DND-41 (cell line): ENCODE results near the gene FBXW2.

ENCODE experiments used
- ATAC-seq: fragments of 200-7000 bp; cut with Tn5 transposase; 3 replicates; pipeline ENCODE4 v1.9.1; 2021; ENCODE audit warnings: low read depth; ENCODE audit not compliant: insufficient read depth
- DNase-seq: peaks from one replicate; pipeline ENCODE4 v3.0.0-alpha.2; 2020
- H2AFZ ChIP-seq: 2 replicates; pipeline ENCODE4 v1.6.0; 2012; ENCODE audit warnings: low read depth, low read length
- H3K27ac ChIP-seq: 2 replicates; pipeline ENCODE4 v1.5.1; 2012; ENCODE audit warnings: low read length, inconsistent platforms
- H3K27me3 ChIP-seq: fragments of 200-600 bp; sonication (generic); 2 replicates; pipeline ENCODE4 v1.6.0; 2012; ENCODE audit warnings: low read length, mild to moderate bottlenecking, inconsistent platforms; ENCODE audit not compliant: insufficient read depth, poor library complexity
- H3K36me3 ChIP-seq: 2 replicates; pipeline ENCODE4 v1.5.1; 2012; ENCODE audit warnings: low read length, inconsistent platforms; ENCODE audit not compliant: insufficient read depth
- H3K4me1 ChIP-seq: 2 replicates; pipeline ENCODE4 v1.5.1; 2012; ENCODE audit warnings: mild to moderate bottlenecking, low read length; ENCODE audit not compliant: insufficient read depth
- H3K4me2 ChIP-seq: 2 replicates; pipeline ENCODE4 v1.6.0; 2012; ENCODE audit warnings: mild to moderate bottlenecking, moderate library complexity, low read length, inconsistent platforms; ENCODE audit not compliant: insufficient read depth
- H3K4me3 ChIP-seq, 2 experiments: fragments of 200-600 bp in 1 of 2; shearing (Covaris generic) in 1 of 2; 2 replicates each; pipeline ENCODE4 v1.5.1; 2012 to 2016; ENCODE audit warnings: inconsistent platforms in 2 of 2, low read length in 2 of 2, mild to moderate bottlenecking in 2 of 2, low read depth in 1 of 2, moderate library complexity in 1 of 2
- H3K79me2 ChIP-seq: 2 replicates; pipeline ENCODE4 v1.6.0; 2012; ENCODE audit warnings: low read length, inconsistent platforms; ENCODE audit not compliant: insufficient read depth
- H3K9ac ChIP-seq: 2 replicates; pipeline ENCODE4 v1.6.0; 2012; ENCODE audit warnings: low read depth, mild to moderate bottlenecking, inconsistent platforms, low read length, moderate library complexity
- H3K9me3 ChIP-seq: 2 replicates; pipeline ENCODE4 v1.5.1; 2012; ENCODE audit warnings: low read length, moderate library complexity, mild to moderate bottlenecking, inconsistent platforms; ENCODE audit not compliant: insufficient read depth, severe bottlenecking
- H4K20me1 ChIP-seq: 2 replicates; pipeline ENCODE4 v1.6.0; 2012; ENCODE audit warnings: low read length; ENCODE audit not compliant: insufficient read depth
- EZH2 ChIP-seq: IDR thresholded peaks from 3 replicates; pipeline ENCODE4 v1.6.1; 2012; ENCODE audit warnings: borderline replicate concordance, low read depth, mild to moderate bottlenecking, moderate library complexity, low read length, inconsistent platforms; ENCODE audit not compliant: severe bottlenecking
- TF ChIP-seq, protein P1 (sequence below): IDR thresholded peaks from 2 replicates; pipeline ENCODE4 v1.5.1; 2012; ENCODE audit warnings: borderline replicate concordance, low read length, moderate library complexity, mild to moderate bottlenecking; ENCODE audit not compliant: poor library complexity, severe bottlenecking; ENCODE audit errors: extremely low read depth

FBXW2 gene

DNA sequence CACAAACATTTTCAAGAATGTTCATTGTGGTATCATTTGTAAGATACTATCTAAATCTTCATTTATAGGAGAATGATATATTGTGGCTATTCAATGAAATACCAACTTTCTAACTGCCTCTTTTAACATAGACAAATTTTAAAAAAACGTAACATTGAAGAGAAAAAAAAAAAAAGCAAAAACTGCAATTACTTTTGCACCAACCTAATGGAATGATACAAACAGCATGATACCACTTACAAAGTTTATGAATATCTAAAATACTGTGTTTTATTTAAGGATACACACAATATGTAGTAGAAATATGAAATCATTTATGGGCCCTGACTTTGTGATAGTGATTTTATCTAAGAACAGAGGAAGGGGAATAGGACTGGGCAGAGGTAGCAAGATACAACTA lies 25.4 kb upstream of the FBXW2 start:
- TF ChIP-seq, protein P1, sequence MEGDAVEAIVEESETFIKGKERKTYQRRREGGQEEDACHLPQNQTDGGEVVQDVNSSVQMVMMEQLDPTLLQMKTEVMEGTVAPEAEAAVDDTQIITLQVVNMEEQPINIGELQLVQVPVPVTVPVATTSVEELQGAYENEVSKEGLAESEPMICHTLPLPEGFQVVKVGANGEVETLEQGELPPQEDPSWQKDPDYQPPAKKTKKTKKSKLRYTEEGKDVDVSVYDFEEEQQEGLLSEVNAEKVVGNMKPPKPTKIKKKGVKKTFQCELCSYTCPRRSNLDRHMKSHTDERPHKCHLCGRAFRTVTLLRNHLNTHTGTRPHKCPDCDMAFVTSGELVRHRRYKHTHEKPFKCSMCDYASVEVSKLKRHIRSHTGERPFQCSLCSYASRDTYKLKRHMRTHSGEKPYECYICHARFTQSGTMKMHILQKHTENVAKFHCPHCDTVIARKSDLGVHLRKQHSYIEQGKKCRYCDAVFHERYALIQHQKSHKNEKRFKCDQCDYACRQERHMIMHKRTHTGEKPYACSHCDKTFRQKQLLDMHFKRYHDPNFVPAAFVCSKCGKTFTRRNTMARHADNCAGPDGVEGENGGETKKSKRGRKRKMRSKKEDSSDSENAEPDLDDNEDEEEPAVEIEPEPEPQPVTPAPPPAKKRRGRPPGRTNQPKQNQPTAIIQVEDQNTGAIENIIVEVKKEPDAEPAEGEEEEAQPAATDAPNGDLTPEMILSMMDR: no peak
- no peak for TF ChIP-seq EZH2
- DNase-seq (no peak), ATAC-seq (no peak)
- H3K27me3 ChIP-seq: no peaks in the 10 kb centered on the region
- H3K79me2 ChIP-seq: no peaks in the 10 kb centered on the region
- no peak overlapping the region for H3K4me3 ChIP-seq
- H3K27ac ChIP-seq: no peak overlapping the region
- H3K4me1 ChIP-seq: no peaks in the 10 kb centered on the region
- H3K4me2 ChIP-seq: no peak overlapping the region
- H3K36me3 ChIP-seq: peaks cover 50% of the 10 kb centered on the region
- no peaks in the 10 kb centered on the region for H4K20me1 ChIP-seq
- no peak overlapping the region for H3K9ac ChIP-seq
- no peak overlapping the region for H2AFZ ChIP-seq
- H3K9me3 ChIP-seq: no peaks in the 10 kb centered on the region

DNA sequence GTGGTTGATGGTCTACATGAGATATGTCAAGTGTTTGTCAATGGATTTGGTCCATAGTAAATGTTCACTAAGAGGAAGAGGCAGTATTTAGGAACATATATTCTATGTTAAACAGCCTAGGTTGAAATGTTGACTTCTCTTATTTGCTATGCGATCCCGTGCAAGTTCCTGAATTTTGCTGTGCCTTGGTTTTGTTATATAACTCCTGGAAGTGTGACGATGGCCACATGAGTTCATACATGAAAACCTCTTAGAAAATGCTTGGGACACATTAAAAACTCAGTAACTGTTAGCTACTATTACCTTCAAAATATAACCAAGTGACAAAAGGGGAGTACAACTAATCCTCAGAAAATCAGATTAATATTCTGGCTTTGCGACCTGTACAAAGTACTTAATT lies 21.9 kb upstream of the FBXW2 start:
- Histone ChIP-seq H3K4me1 (no peaks in the 10 kb centered on the region), H3K36me3 (peaks cover 32% of the 10 kb centered on the region), H3K4me2 (no peak overlapping the region), H4K20me1 (no peaks in the 10 kb centered on the region), H3K4me3 (no peak overlapping the region), H3K9me3 (no peaks in the 10 kb centered on the region), H2AFZ (no peak overlapping the region), H3K9ac (no peak overlapping the region), H3K79me2 (no peaks in the 10 kb centered on the region), H3K27ac (no peak overlapping the region), H3K27me3 (no peaks in the 10 kb centered on the region)
- ATAC-seq (no peak), DNase-seq (no peak)
- TF ChIP-seq, protein P1: no peak
- TF ChIP-seq EZH2: no peak

DNA sequence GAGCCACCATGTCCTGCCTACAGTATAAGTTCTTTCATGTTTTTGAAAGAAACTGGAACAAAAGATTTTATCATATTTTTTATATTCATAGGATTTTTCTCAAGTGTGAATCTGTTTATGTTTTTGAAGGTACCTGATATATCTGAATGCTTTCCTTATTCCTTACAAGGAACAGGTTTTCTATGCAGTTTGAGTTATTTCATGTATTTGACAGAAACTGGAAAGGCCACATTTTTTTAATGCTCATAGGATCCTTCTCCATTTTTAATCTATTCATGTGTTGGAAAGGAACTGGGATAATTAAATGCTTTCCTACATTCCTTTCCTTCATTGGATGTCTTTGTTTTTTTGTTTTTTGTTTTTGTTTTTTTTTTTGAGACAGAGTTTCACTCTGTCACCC lies 15.7 kb upstream of the FBXW2 start:
- Histone ChIP-seq H3K4me3 (no peak overlapping the region), H3K36me3 (no peaks in the 10 kb centered on the region), H3K79me2 (no peaks in the 10 kb centered on the region), H3K4me1 (no peaks in the 10 kb centered on the region), H3K27ac (no peak overlapping the region), H2AFZ (no peak overlapping the region), H3K27me3 (no peaks in the 10 kb centered on the region), H3K9me3 (peaks cover 14% of the 10 kb centered on the region), H3K9ac (no peak overlapping the region), H4K20me1 (no peaks in the 10 kb centered on the region), H3K4me2 (no peak overlapping the region)
- ATAC-seq (no peak), DNase-seq (no peak)
- no peak for TF ChIP-seq EZH2
- TF ChIP-seq, protein P1: no peak
